M059J (cell line): ENCODE results near the gene FGF11. TPM values are rescaled to one million over a fixed set of nuclear protein-coding genes. Genes with fewer than 3 reads are reported as not detected.

ENCODE experiments used
- DNase-seq: peaks from one replicate; pipeline ENCODE4 v3.0.0-alpha.2; 2012; ENCODE audit warnings: low read depth
- total RNA-seq: library from RNA; depleted of rRNA; stranded (reverse); fragments of >200 nt; shearing (Covaris generic); gene quantifications from 2 replicates; pipeline ENCODE4 v1.2.3, GENCODE V29; 2014; rRNA removed

Gene FGF11
- 3.7 and 5.0 TPM in 2 replicates for total RNA-seq

GRCh38 chr17:7439462-7440112, at the start of gene FGF11:
Gene FGF11 (plus strand): TSS chr17:7439512. CDS start chr17:7439621, 109 bp downstream.
- DNase-seq, result no peak

DNA sequence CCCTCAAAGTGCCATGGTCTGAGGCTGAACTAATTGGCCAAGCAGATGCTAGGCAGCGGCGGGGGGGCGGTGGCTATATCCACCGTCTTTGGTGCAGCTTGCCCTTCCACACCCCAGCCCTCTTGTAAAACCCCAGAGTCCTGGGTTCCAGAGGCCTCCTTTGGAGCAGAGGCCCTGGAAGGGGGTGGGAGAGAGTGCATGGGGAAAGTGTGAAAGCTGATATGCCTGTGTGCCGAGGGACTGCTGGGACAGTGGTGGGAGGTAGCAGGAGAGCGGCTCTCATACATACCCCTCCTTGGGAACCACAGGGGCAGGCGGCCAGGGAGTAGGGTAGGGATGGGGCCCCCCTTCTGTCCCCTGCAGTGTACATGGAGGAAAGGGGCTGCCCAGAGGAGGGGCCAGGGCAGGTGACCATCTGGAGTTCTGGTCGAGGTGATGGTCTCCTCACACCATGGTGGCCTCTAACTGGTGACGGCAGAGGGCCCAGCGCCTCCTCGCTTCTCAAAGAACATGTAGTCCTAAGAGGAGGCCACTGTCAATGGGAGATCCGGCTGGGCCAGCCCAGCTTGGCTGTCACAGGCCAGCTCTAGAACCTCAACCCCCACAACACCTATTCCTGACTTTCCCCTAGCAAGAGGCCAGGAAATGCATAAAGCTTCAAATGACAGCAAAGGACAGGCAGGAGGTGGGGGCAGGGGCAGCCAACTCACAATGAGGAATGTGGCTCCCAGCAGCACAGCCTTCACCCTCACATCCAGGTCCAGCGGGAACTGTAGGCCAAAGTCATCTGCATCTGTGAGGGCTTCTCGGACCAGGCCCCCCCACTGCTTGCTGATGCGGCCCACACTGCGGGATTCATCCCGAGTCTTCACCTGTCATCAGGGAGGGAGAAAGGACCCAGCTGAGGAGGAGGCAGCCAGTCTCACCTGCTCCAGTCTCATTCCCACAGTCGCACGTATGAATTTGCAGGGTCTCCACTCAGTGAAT, 49.1 kb upstream of the FGF11 start:
- no peak for DNase-seq

DNA sequence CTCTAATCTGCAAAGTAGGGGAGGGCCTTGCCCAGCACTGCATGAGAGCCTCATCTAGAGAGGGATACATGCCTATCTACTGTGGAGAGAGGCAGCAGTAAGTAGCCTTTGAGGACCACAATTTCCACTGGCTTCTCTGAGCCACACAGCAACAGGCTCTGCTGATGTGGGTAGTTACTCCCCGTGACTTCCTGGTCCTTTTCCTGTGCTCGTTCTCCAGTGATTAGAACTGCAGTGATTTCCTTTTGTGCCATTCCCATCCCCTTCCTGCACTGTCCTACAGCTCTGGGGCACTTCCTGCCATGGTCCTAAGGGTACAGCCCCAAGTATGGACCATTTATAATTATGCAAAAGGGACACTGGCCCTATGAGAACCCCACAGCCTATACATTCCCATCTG, 48.0 kb upstream of the FGF11 start:
- no peak for DNase-seq

GRCh38 chr17:7392696-7393612, 46.4 kb upstream of the FGF11 start:
- no peak for DNase-seq

GRCh38 chr17:7393613-7394451, 45.5 kb upstream of the FGF11 start:
- peak; percentile 31 for DNase-seq

- DNase-seq, result peak; percentile 77
Observed at GRCh38 chr17:7394452-7395191, 44.7 kb upstream of the FGF11 start, which contains the start of gene PLSCR3. Gene PLSCR3 (minus strand): TSS chr17:7394525. CDS start chr17:7394110, 415 bp downstream.

DNA sequence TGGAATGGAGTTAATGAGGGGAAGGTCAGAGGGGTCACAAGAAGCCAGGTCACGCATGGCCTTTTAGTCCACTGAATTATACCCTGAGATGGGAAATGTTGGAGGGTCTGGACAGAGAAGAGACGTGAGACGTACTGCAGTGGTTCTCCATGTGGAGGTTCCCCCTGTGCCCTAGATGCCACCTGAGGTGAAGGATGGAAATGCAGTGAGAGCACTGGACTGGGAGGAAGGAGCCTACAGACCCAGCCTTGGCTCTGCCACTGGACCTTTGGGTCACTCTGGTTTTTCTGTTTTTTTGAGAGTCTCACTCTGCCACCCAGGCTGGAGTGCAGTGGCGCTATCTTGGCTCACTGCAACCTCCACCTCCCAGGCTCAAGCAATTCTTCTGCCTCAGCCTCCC, 43.2 kb upstream of the FGF11 start:
- no peak for DNase-seq

GRCh38 chr17:7398612-7399011, 40.7 kb upstream of the FGF11 start:
- DNase-seq, result no peak

DNA sequence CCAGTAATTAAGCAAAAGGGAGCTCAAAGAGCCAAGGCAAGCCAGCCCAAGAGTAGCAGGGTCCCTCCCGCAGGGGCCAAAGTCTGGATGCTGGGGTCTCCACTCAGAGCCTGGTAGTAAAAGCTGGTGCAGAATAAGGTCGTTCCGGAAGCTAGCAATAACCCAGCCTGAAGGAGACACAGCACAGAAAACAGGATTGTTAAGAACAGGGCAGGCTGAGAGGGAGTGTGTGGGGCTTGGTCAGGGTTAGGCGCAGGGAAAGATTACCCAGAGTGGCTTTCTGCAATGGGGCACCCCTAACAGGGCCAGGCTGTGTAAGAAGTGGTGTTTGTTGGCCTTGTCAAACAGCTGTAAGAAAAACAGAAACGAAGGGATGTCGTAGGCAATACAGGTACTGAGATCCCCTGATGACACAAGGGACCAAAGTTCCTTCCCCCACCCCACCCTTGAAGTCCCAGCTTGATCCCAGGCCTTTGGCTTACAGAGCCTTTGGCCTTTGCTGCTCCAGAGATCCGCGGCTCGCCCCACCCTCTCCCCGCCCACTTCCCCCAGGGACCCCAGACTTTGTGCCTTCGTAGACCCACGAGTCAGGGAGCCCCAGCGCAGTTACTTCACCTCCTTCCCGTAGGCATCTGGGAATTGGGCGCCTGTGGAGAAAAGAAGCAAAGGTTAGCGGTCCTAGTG, 36.1 kb upstream of the FGF11 start:
- no peak for DNase-seq

- DNase-seq, result peak; percentile 76
Observed at GRCh38 chr17:7403727-7403976, 35.7 kb upstream of the FGF11 start.

- peak; percentile 99 for DNase-seq
Observed at GRCh38 chr17:7403977-7404736, 35.2 kb upstream of the FGF11 start, which contains the start of gene TMEM256. Gene TMEM256 (minus strand): TSS chr17:7404097. CDS start chr17:7404084, 13 bp downstream.

- peak; percentile 26 for DNase-seq
Observed at GRCh38 chr17:7404737-7405349, 34.5 kb upstream of the FGF11 start.

DNA sequence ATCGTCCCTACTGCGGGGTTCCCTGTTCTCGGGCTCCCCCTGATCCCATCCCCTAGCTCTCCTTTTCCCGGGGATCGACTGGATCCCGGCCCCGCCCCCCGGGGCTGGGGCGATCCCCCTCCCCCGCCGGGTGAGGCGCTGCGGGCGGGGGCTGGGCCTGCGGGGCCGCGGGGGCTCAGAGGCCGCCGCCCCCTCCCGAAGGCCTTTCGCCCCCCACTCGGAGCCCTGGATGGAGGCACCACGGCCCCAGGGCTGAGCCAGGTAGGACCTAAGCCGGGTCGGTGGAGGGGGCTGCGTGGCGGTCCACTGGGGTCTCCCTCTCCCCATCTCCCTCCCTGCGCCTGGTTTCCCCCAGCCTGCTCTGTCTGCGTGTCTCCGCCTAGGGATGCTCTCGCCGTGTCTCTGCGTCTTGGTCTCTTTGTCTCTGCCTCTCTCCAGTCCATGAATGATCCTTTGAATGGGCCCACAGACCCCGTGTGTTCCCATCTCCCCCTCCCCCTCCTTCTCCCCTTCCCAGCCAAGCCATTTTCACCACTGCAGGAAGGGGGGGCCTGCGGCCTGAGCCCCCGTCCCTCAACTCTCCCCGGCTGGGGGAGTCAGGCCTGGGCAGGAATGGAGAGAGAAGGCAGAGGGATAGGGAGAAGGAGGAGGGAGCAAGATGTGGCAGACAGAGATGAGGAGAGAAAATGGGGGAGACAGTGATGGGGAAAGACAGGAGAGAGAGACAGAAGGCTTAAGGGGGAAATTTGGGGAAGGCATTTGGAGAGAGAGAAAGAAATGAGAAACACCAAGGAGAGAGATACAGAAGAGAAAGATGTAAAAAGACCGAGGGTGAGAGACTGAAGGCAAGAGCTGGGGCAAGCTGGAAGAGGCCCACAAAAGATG, 33.7 kb upstream of the FGF11 start:
- no peak for DNase-seq

- no peak for DNase-seq
Observed at GRCh38 chr17:7406235-7406825, 33.0 kb upstream of the FGF11 start.

DNA sequence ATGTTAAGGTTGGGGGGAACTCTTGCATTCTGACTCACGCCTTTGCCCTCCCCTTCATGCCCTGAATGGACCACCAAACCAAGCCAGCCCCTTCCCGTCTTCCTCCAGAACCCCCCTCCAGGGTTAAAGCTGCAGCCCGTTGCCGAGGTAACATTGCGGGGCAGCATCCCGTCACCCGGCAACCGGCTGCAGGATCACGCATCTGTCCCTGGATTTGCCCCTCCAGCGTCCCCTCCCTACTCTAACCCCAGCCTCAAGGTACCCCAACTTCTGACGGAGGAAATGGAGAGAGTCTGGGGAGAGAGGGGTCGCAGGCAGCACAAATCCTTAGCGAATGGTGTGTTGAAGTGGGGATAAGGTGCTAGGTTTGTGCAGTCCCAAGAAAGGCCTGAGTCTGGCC, 32.2 kb upstream of the FGF11 start:
- DNase-seq, result no peak

GRCh38 chr17:7407485-7408251, 31.6 kb upstream of the FGF11 start, which contains the start of gene NLGN2:
Gene NLGN2 (plus strand): TSS chr17:7407845. CDS start chr17:7408256, 411 bp downstream.
- DNase-seq, result no peak
